ENCODE results near the gene APEH.

DNA sequence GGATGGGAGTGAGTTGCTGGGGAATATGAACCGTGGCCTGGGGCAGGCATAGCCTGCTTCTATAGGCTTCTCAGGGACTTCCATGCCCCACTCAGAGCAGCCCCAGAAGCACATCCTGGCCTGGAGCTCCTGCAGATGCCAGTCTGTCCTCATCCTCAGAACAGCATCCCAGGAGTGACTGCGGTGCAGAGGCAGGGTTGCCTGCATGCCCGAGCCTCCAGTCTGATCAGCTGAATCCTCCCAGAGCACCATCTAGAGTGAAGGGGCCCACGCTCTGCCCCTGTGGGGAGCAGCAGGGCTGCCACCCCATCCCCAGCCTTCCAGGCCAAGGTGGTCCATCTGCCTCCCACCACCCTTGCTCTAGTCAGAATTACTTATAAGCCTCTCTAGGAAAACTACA, 44.7 kb upstream of the APEH start:
- no peak for TF ChIP-seq CTCF (conservative IDR thresholded peaks at IDR 0.05 in 1 of 2, IDR thresholded peaks at IDR 0.05 in 1 of 2; ENCODE audit: low read depth in 1 of 2, low read length in 2 of 2)
- no peak for TF ChIP-seq EZH2 (IDR thresholded peaks at IDR 0.05; ENCODE audit: low read length, missing control alignments)

All from fibroblast of lung (primary cell).